Endothelial cell of umbilical vein (primary cell): Measurements from ENCODE around the gene NTN1. TPM values are rescaled to one million over a fixed set of nuclear protein-coding genes. Genes with fewer than 3 reads are reported as not detected.

Source experiments
- BruUV-seq: library from RNA; stranded (reverse); fragments of 400-500 nt; replicated peaks from 2 replicates; lab custom pipeline; 2021; lab: Mats Ljungman, UMichigan
- CTCF ChIA-PET: fragments of 300-600, 350-600 bp; sonication (Branson Sonifier 250); formaldehyde crosslinking; loops from one replicate; lab custom pipeline; 2021; ENCODE audit warnings: antibody characterized with exemption, inconsistent platforms; lab: Charles Lee
- POLR2A ChIA-PET: fragments of 300-600, 350-600 bp; sonication (Branson Sonifier 250); formaldehyde crosslinking; loops from one replicate; lab custom pipeline; 2021; ENCODE audit warnings: antibody characterized with exemption, inconsistent platforms; lab: Charles Lee
- DNase-seq: peaks from one replicate; pipeline ENCODE4 v3.0.0-alpha.2; 2011; ENCODE audit warnings: low read depth, low spot score
- FAIRE-seq: peaks from 2 replicates; lab custom pipeline; 2011; peaks lifted over from hg19 to GRCh38; lab: Jason Lieb, UNC
- H2AFZ ChIP-seq: 2 replicates; pipeline ENCODE4 v1.6.0; 2012; ENCODE audit warnings: low read depth, low read length, control low read depth, inconsistent platforms
- H3K27ac ChIP-seq: 2 replicates; pipeline ENCODE4 v1.5.1; 2011; ENCODE audit warnings: low read depth, mild to moderate bottlenecking, control low read depth, low read length, moderate library complexity; ENCODE audit not compliant: insufficient read depth
- H3K27me3 ChIP-seq, 2 experiments: 2 replicates each; pipeline versions ENCODE4 v1.6.0 to v1.6.1; 2011; ENCODE audit warnings: low read length in 2 of 2, mixed read lengths in 1 of 2; ENCODE audit not compliant: control insufficient read depth in 2 of 2, insufficient read depth in 2 of 2
- H3K36me3 ChIP-seq, 2 experiments: 2 replicates in 1 of 2; 3 replicates in 1 of 2; pipeline ENCODE4 v1.5.1; 2011; ENCODE audit warnings: low read length in 2 of 2, mild to moderate bottlenecking in 1 of 2, moderate library complexity in 1 of 2; ENCODE audit not compliant: control insufficient read depth in 2 of 2, insufficient read depth in 2 of 2; ENCODE audit errors: extremely low read depth in 1 of 2
- H3K4me1 ChIP-seq: 3 replicates; pipeline ENCODE4 v1.5.1; 2011; ENCODE audit warnings: mild to moderate bottlenecking, low read length; ENCODE audit not compliant: control insufficient read depth, insufficient read depth; ENCODE audit errors: extremely low read depth
- H3K4me2 ChIP-seq: 2 replicates; pipeline ENCODE4 v1.6.1; 2011; ENCODE audit warnings: low read length, control low read depth, mixed read lengths; ENCODE audit not compliant: insufficient read depth
- H3K4me3 ChIP-seq, 3 experiments: fragments of 200-600 bp in 1 of 3; sonication (generic), shearing (Covaris generic) in 1 of 3; replicated peaks in 1 of 3; 2 replicates each; pipeline ENCODE4 v1.5.1; 2011 to 2016; ENCODE audit warnings: control low read depth in 3 of 3, low read length in 3 of 3, mild to moderate bottlenecking in 2 of 3, inconsistent platforms in 1 of 3, low read depth in 1 of 3, moderate library complexity in 1 of 3; ENCODE audit not compliant: insufficient read depth in 1 of 3
- H3K79me2 ChIP-seq: 2 replicates; pipeline ENCODE4 v1.6.0; 2012; ENCODE audit warnings: low read length, inconsistent platforms; ENCODE audit not compliant: control insufficient read depth, insufficient read depth
- H3K9ac ChIP-seq: replicated peaks from 2 replicates; pipeline ENCODE3; 2011; ENCODE audit warnings: low read length, control low read depth; ENCODE audit not compliant: insufficient read depth; ENCODE audit errors: extremely low read depth
- H3K9me1 ChIP-seq: replicated peaks from 3 replicates; pipeline ENCODE4 v1.6.0; 2011; ENCODE audit warnings: mild to moderate bottlenecking, low read length; ENCODE audit not compliant: control insufficient read depth, insufficient read depth; ENCODE audit errors: extremely low read depth
- H3K9me3 ChIP-seq: replicated peaks from 2 replicates; pipeline ENCODE4 v1.5.1; 2012; ENCODE audit warnings: low read length, inconsistent platforms; ENCODE audit not compliant: control insufficient read depth, insufficient read depth
- H4K20me1 ChIP-seq: replicated peaks from 2 replicates; pipeline ENCODE3; 2011; ENCODE audit warnings: mild to moderate bottlenecking, low read length; ENCODE audit not compliant: control insufficient read depth, insufficient read depth; ENCODE audit errors: extremely low read depth
- EZH2 ChIP-seq: IDR thresholded peaks from 2 replicates; pipeline ENCODE4 v1.6.1; 2012; ENCODE audit warnings: borderline replicate concordance, low read depth, mild to moderate bottlenecking, moderate library complexity, low read length, inconsistent platforms; ENCODE audit not compliant: severe bottlenecking
- POLR2A ChIP-seq: IDR thresholded peaks from 2 replicates; pipeline ENCODE4 v1.6.1; 2012; ENCODE audit warnings: low read depth, mild to moderate bottlenecking, control low read depth, low read length
- POLR2AphosphoS5 ChIP-seq: IDR thresholded peaks from 2 replicates; pipeline ENCODE4 v1.6.1; 2012; ENCODE audit warnings: low read depth, mild to moderate bottlenecking, control low read depth, low read length, moderate library complexity; ENCODE audit not compliant: insufficient read depth
- dilution Hi-C: fragments of 300-500 bp; cut with MboI; formaldehyde crosslinking; loops from one replicate; pipeline ENCODE4 v1.15.0; 2019; ENCODE audit warnings: low sequenced_read_pairs; ENCODE audit not compliant: extremely low pct_ligation_motif_present
- intact Hi-C: fragments of 100-400 bp; cut with micrococcal nuclease; formaldehyde crosslinking; loops from one replicate; pipeline ENCODE4 v1.10.0; 2022
- polyA plus RNA-seq, 4 experiments: library from polyadenylated mRNA; depleted of rRNA in 3 of 4; stranded (reverse) in 3 of 4; unstranded in 1 of 4; fragments of >200 nt; gene quantifications; 2 replicates each; pipeline versions ENCODE4 v1.2.1 to v1.2.3, GENCODE V29; 2011 to 2012; ENCODE audit warnings: missing spikeins in 1 of 4
- total RNA-seq: library from RNA; stranded (reverse); gene quantifications from 2 replicates; pipeline ENCODE4 v1.2.3, GENCODE V29; 2021
- TF ChIP-seq, protein P1 (sequence below): IDR thresholded peaks from 2 replicates; pipeline ENCODE4 v1.6.1; 2011; ENCODE audit not compliant: insufficient read depth, insufficient read length
- TF ChIP-seq, protein P2 (sequence below), 2 donors: IDR thresholded peaks; 1 replicate in 1 of 2; 2 replicates in 1 of 2; pipeline ENCODE4 v1.5.1; 2011; ENCODE audit warnings: low read length in 2 of 2, mild to moderate bottlenecking in 2 of 2, moderate library complexity in 2 of 2, control low read depth in 1 of 2, inconsistent platforms in 1 of 2, low read depth in 1 of 2; ENCODE audit not compliant: insufficient read depth in 1 of 2; ENCODE audit errors: extremely low read depth in 1 of 2

NTN1 gene
- total and polyA plus RNA-seq, 2 donors (not counting 3 experiments of a cell fraction or from before 2014, with no cell fraction given), result 0.10 to 0.18 TPM

DNA sequence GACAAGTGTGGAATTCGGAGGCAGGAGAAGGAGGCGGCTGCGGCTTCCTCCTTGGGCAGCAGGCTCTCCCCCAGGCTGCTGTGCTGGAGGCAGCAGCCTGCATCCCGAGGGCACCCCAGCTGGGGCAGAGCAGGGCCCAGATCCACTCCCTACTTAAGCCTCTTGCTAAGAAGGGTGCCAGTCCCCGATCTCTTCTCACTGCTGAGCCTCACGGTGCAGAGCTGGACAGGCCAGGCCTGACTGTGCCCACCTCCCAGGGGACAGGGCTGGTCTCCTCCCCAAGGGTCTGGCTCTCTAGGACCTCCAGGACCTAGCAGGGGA, 210.8 kb downstream of the NTN1 start:
- no TSS peak for BruUV-seq
- POLR2A ChIA-PET, result no interaction called here
- H3K4me3 ChIP-seq, result no peak overlapping the region

More for the DNA sequence above, 210.8 kb downstream of the NTN1 start:
- intact Hi-C loops, result no loop called here
- H3K9me1 ChIP-seq, result no peaks in the 10 kb centered on the region
- no peak overlapping the region for H3K27ac ChIP-seq
- TF ChIP-seq POLR2AphosphoS5 (no peak), EZH2 (no peak), POLR2A (no peak)
- TF ChIP-seq, protein P1, sequence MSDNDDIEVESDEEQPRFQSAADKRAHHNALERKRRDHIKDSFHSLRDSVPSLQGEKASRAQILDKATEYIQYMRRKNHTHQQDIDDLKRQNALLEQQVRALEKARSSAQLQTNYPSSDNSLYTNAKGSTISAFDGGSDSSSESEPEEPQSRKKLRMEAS, result no peak
- TF ChIP-seq, protein P2, sequence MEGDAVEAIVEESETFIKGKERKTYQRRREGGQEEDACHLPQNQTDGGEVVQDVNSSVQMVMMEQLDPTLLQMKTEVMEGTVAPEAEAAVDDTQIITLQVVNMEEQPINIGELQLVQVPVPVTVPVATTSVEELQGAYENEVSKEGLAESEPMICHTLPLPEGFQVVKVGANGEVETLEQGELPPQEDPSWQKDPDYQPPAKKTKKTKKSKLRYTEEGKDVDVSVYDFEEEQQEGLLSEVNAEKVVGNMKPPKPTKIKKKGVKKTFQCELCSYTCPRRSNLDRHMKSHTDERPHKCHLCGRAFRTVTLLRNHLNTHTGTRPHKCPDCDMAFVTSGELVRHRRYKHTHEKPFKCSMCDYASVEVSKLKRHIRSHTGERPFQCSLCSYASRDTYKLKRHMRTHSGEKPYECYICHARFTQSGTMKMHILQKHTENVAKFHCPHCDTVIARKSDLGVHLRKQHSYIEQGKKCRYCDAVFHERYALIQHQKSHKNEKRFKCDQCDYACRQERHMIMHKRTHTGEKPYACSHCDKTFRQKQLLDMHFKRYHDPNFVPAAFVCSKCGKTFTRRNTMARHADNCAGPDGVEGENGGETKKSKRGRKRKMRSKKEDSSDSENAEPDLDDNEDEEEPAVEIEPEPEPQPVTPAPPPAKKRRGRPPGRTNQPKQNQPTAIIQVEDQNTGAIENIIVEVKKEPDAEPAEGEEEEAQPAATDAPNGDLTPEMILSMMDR (IDR thresholded peaks at IDR 0.05; ENCODE audit: extremely low read depth in 1 of 2, insufficient read depth in 1 of 2, low read depth in 1 of 2, low read length in 2 of 2), result no peak
- no peaks in the 10 kb centered on the region for H3K4me1 ChIP-seq
- FAIRE-seq, result no peak
- H2AFZ ChIP-seq, result no peak overlapping the region
- CTCF ChIA-PET, result interaction anchor here (1.2 kb wide), 1 partner anchor 8 kb away, joined by 4 read pairs; no protein-coding TSS in a partner anchor
- H3K9ac ChIP-seq, result no peak overlapping the region
- no peak overlapping the region for H3K4me2 ChIP-seq
- no peaks in the 10 kb centered on the region for H3K27me3 ChIP-seq
- H3K36me3 ChIP-seq, result no peaks in the 10 kb centered on the region
- no peak for DNase-seq
- no peaks in the 10 kb centered on the region for H3K9me3 ChIP-seq
- dilution Hi-C loops, result no loop called here
- no peaks in the 10 kb centered on the region for H4K20me1 ChIP-seq
- no peaks in the 10 kb centered on the region for H3K79me2 ChIP-seq
